NCI-H2107 treated with DMSO at 0.1 percent for 48 hours (cell line): ENCODE results near the gene PRDX5.

ENCODE experiments used
- DNase-seq: peaks from one replicate; lab custom pipeline; 2025; ENCODE audit not compliant: unreplicated experiment; lab: John Stamatoyannopoulos, UW

Gene PRDX5

DNA sequence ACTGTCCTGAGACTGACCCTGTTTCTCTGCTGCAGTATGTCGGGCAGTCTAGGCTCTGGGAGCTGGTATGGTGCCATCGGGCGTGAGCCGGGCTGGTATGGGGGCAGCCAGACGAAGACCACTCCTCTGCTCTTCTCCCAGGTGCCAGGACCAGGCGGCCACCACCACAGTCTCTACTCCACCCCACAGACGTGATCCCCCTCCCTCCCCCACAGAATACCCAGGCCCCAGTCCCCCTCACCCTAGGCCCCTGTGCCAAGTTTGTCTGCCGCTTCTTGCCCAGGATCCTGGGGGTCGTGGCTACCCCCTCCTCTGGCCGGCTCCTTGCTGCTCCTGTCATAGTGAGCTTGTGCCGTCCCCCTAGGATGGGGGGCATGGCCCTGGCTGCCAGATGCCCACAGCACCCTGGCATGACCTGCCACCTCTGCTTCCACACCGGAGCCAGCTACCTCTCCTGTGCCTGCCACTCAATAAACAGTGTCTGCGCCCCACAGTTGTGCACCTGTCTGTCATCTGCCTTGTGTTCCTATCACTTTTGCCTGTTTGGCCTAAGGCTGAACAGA is 28.8 kb upstream of the PRDX5 start:
- no peak for DNase-seq

GRCh38 chr11:64290352-64291261 is 27.3 kb upstream of the PRDX5 start:
- DNase-seq = no peak

DNA sequence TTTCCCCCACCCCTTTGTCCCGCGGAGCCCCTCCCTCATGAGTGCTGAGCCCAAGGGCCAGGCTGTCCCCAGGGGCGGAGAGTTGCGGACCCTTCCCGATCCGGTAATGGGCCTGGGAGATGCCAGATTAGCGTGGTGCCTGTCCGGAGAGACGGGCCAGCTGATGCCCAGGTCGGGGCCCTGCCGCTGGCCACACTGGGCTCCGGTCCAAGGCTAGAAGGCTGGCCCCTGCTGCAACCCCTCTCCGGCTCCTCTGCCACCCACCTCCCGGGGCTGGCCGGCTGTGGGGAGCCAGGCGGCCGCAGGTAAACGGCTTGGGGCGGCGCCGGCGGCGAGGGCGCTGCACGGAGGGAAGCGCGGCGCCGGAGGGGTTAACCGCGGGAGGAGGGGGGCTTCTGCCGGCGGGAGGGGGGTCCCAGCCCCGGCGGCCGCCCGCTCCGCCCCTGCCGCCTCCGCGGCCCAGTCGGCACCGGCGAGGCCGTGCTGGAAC is 26.6 kb upstream of the PRDX5 start, which contains the start of gene KCNK4:
Gene KCNK4, plus strand, starts transcription at position 41 of the 490 bp plus-strand sequence. CDS start 1,717 bp downstream, outside the sequence.
- DNase-seq = no peak

GRCh38 chr11:64291752-64292459 is 26.0 kb upstream of the PRDX5 start:
- DNase-seq = no peak

DNA sequence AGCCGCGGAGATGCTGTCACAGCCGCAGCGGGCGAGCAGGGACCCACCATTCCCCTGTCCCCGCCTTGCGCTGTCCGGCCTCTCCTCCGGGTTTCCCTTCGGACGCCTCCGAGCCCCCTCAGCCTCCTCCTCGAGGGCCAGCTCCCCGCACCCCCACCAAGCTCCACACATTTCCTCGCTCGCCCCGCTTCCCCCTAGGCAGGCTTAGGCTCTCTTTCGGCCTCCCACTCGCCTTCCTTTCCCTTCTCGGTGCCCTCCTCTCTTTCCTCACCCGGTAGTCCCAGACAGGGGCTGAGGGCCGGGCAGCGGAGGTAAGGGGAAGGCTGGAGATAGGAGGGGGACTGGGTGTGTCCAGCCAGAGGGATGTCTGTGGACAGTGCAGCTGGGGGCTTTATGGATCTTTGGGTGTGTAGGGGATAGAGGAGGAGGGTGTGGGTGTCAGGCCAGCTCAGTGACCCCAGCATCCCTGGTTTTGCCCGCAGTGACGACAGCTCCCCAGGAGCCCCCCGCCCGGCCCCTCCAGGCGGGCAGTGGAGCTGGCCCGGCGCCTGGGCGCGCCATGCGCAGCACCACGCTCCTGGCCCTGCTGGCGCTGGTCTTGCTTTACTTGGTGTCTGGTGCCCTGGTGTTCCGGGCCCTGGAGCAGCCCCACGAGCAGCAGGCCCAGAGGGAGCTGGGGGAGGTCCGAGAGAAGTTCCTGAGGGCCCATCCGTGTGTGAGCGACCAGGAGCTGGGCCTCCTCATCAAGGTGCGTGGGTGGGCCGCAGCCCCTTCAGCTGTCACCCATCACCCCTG is 25.3 kb upstream of the PRDX5 start:
- DNase-seq = no peak

DNA sequence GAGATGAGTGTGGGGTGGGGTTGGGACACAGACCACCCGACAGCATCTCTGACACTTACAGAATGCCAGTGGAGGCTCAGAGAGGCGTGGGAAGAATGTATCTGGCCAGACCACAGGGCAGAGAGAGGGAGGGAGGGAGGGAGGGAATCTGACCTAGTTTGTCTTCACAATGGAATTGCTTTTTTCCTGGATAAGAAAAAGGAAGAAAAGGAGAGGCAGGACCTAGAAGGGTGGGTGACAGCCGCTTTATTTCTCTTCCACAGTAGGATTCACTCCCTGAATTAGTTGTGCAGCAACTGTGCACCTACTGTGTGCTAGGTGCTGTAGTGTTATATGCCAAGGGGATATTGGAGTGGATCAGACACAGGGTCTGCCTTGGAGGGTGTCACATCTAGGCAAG is 23.1 kb upstream of the PRDX5 start:
- DNase-seq = no peak

GRCh38 chr11:64295760-64296159 is 22.2 kb upstream of the PRDX5 start:
- no peak for DNase-seq

DNA sequence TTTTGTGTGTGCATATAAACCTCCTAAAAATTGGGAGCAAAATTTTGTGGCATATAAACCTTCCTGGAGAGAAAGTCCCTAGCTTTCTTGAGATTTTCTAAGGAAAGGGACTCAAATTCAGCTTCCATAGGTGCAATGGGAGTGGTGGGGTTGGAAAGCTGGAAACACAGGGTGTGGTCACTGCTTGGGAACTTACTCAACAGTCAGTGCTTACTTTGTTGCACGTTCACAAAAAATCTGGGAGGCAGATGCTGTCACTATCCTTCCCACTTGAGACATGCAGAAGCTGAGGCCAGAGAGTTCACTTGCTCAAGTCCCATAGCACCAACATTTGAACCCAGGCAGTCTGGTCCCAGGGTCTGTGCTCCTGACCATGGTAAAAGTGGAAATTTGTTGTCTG is 21.7 kb upstream of the PRDX5 start:
- no peak for DNase-seq

DNA sequence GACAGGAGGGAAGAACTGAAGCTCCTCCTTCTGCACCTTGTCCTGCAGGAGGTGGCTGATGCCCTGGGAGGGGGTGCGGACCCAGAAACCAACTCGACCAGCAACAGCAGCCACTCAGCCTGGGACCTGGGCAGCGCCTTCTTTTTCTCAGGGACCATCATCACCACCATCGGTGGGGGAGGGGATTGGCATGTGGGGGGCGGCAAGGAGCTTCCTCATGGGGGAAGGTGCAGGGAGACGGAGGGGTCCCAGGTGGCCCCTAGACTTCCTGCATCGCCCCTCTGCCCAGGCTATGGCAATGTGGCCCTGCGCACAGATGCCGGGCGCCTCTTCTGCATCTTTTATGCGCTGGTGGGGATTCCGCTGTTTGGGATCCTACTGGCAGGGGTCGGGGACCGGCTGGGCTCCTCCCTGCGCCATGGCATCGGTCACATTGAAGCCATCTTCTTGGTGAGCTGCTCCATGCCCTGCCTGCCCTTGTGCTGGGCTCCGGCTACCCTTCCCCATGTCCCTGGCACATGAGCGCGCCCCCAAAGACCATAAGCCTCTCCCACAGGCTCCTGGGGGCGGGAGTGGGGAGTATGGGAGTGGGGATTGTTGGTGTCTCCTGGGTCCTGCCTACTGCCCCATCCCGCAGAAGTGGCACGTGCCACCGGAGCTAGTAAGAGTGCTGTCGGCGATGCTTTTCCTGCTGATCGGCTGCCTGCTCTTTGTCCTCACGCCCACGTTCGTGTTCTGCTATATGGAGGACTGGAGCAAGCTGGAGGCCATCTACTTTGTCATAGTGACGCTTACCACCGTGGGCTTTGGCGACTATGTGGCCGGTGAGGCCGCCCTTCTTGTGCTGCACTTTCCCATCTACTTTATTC is 20.9 kb upstream of the PRDX5 start:
- DNase-seq = no peak

DNA sequence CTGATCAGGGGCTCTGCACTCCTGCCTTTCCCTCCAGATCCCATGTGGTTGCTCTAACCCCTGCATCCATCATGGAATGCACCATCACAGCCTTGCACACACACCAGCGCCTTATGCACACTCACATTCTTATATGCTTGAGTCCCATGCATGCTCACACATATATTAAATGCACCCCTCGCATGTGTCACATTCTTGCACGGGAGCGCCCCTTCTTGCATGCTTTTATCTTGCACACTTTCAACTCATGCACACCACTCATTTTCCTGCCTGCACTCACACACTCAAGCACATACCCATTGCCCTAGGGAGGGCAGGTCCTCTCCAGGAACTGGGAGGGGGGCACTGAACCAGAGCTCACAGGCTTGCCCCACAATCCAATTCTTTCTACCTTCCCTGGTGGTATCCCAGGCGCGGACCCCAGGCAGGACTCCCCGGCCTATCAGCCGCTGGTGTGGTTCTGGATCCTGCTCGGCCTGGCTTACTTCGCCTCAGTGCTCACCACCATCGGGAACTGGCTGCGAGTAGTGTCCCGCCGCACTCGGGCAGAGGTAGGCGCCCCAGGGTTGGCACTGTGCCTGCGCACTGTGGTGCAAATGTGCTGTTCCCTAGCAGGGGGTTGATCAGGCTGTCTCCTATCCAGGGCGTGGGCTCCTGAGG is 20.1 kb upstream of the PRDX5 start:
- DNase-seq = peak; percentile 11

DNA sequence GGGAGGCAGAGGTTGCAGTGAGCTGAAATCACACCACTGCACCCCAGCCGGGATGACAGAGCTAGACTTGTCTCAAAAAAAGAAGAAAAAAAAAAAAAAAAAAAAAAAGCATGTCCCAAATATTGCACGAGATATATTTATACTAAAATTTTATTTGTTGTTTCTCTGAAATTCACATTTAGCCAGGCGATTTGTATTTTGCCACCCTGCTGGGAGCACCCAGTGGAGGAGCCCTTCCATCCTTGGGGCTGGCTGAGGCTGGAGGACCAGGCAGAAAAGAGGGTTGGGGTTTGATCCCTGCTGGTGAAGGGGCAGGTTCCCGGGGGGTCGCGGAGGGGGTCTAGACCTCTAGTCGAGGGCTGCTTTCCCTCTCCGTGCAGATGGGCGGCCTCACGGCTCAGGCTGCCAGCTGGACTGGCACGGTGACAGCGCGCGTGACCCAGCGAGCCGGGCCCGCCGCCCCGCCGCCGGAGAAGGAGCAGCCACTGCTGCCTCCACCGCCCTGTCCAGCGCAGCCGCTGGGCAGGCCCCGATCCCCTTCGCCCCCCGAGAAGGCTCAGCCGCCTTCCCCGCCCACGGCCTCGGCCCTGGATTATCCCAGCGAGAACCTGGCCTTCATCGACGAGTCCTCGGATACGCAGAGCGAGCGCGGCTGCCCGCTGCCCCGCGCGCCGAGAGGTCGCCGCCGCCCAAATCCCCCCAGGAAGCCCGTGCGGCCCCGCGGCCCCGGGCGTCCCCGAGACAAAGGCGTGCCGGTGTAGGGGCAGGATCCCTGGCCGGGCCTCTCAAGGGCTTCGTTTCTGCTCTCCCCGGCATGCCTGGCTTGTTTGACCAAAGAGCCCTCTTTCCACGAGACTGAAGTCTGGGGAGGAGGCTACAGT is 18.7 kb upstream of the PRDX5 start:
- no peak for DNase-seq

DNA sequence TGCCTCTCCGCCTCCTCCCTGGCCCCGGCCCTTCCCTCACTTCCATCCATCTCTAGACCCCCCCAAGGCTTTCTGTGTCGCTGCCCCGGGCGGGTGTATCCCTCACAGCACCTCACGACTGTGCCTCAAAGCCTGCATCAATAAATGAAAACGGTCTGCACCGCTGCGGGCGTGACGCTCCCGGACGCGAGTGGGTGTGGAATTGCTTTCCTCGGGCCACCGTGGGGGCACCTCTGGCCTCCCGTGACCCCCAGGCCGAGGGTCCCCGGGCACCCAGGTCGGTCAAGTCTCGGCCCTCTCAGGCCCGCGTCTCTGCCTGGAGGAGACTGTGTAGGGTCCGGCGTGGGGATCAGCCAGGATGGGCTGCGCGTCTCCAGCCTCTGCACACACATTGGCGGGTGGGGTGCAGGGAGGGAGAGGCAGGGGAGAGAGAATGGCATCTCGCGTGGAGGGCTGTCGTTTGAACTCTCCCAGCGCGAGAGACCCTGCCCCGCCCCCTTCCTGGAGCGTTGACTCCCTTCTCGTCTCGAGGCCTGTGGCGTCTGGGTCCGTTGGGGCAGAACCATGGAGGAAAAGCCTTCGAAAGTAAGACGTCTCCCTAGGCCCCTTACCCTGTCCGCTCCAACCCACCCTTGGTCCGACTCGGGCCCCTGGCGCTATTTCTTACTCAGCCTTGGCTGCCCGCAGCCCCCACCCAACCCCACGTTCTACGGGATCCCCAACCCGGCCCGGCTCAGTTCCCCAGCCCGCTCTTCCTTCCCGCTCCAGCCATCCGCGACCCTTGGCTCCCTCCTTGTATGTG is 17.9 kb upstream of the PRDX5 start, which contains the start of gene CATSPERZ:
Gene CATSPERZ, plus strand, starts transcription at position 512 of the 802 bp plus-strand sequence. Its CDS starts 53 bp downstream, at position 565.
- DNase-seq = no peak

- no peak for DNase-seq
Observed at GRCh38 chr11:64303109-64304031, 14.6 kb upstream of the PRDX5 start.

DNA sequence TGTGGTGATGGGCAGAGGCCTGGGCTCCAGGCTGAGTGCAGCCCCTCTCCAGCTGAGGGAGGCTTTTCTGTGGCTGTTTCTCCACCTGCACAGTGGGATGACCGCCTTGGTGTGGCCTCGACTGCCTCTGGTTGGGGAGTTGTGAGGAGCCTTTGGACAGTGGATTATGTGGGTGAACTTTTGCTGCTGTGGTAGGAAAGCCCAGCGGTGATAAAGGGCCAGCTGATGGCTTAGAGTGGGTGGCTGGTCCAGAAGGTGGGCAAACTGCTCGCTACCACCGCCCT is 13.9 kb upstream of the PRDX5 start:
- no peak for DNase-seq

GRCh38 chr11:64304316-64305072 is 13.4 kb upstream of the PRDX5 start:
- peak; percentile 86 for DNase-seq
